HG02970 (cell line): ENCODE results near the gene TMEM109.

Source experiments
- ATAC-seq: cut with Tn5 transposase; IDR thresholded peaks from one replicate; pipeline ENCODE4 v1.9.1; 2021; ENCODE audit warnings: mild to moderate bottlenecking, moderate library complexity, moderate number of reproducible peaks; ENCODE audit not compliant: unreplicated experiment, low FRiP score

The TMEM109 gene

GRCh38 chr11:60960405-60960804 lies 46.4 kb downstream of the TMEM109 start:
- ATAC-seq: no peak

- ATAC-seq: no peak
Observed at GRCh38 chr11:60964801-60965200, 50.8 kb downstream of the TMEM109 start.

DNA sequence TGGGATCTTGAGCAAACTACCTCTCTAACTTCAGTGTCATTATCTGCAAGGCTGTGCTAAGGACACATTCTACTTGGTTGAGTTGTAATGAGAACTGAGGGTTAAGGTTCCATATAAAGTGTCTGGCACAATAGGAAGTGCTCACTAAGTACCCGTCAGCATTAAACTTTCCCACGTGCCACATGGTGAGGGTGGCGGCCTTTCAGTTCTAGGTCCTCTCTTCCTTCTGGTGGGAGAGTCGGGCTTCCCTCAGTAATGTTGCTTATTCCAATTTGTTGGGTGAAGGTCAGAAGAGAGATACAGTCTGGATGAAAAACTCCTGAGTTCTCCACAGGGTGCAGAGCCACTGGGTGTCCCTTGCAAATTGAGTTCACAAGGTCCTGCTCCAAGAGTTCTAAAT lies 52.9 kb downstream of the TMEM109 start:
- ATAC-seq: no peak

- no peak for ATAC-seq
Observed at GRCh38 chr11:60968223-60968622, 54.3 kb downstream of the TMEM109 start.

DNA sequence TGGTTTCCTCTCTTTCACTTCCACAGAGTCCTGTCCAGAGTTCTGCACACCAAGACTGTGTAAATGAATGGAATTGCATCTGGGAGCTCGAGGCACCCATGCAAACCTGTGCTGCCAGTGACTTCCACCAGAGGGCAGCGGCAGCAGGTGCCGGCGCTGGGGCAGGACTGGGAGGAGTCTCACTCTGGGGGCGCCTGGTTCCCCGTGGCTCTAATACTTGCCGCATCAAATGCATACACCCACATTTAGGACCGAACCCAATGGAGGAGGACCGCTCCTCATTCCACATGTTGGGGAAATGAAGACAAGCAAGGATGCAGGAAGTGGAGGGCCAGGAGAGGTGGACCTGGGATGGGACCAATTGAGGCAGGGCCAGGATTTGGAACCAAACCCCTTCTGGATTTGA lies 56.4 kb downstream of the TMEM109 start:
- ATAC-seq: no peak

- no peak for ATAC-seq
Observed at GRCh38 chr11:60970890-60971289, 56.9 kb downstream of the TMEM109 start.

DNA sequence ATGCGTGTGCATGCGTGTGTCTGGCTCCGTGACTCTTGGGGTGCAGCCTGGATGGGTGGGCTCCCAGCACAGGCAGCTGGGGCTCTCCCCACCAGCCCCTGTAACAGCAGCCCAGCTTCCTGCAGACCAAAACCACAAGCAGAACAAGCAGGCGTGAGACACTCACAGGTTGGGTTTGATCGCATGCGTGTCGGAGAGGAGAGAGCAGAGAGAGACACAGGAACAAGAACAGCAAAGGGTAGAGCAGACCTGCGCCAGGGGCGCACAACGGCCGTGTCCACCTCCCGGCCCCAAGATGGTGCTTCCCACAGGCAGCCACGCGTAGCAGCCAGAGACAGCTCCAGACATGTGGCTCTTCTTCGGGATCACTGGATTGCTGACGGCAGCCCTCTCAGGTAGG lies 57.6 kb downstream of the TMEM109 start, which contains the start of gene CD6:
TSS of gene CD6 (plus strand) at position 161 of the 400 bp plus-strand sequence. CDS start at position 347, 186 bp downstream.
- ATAC-seq: no peak

GRCh38 chr11:60972182-60973030 lies 58.4 kb downstream of the TMEM109 start:
- ATAC-seq: no peak
